Psoas muscle (tissue), 8 donors: Measurements from ENCODE around the gene LRRC45. TPM values are rescaled to one million over a fixed set of nuclear protein-coding genes. Genes with fewer than 3 reads are reported as not detected.
"Not testable (repeated sequence)": the region's sequence is repeated elsewhere in the genome, so short reads cannot be mapped to it uniquely, and the experiment has no call there.

Experiments used
- ATAC-seq, 4 donors: fragments of 200-7000 bp; cut with Tn5 transposase; one replicate each; pipeline ENCODE4 v1.9.1; 2020; ENCODE audit warnings: moderate library complexity in 3 of 4, mild to moderate bottlenecking in 2 of 4
- DNase-seq, 2 donors: peaks; one replicate each; pipeline ENCODE4 v3.0.0-alpha.2; 2020
- H3K27ac ChIP-seq: fragments of 200-600 bp; one replicate; pipeline ENCODE4 v1.8.0; 2022
- H3K27me3 ChIP-seq, 3 donors: fragments of 200-600 bp in 1 of 3; one replicate each; pipeline versions ENCODE4 v1.6.1 to v1.8.0; 2013 to 2022; ENCODE audit warnings: low read length in 2 of 3, mild to moderate bottlenecking in 2 of 3, moderate library complexity in 1 of 3; ENCODE audit not compliant: insufficient read depth in 3 of 3
- H3K36me3 ChIP-seq, 2 donors: fragments of 200-600 bp in 1 of 2; one replicate each; pipeline versions ENCODE4 v1.6.1 to v1.8.0; 2013 to 2022; ENCODE audit warnings: low read depth in 1 of 2, mild to moderate bottlenecking in 1 of 2, moderate library complexity in 1 of 2; ENCODE audit not compliant: insufficient read depth in 1 of 2
- H3K4me1 ChIP-seq: fragments of 200-600 bp; one replicate; pipeline ENCODE4 v1.8.0; 2022
- H3K4me3 ChIP-seq: fragments of 200-600 bp; one replicate; pipeline ENCODE4 v1.8.0; 2022; ENCODE audit warnings: mild to moderate bottlenecking
- H3K9me3 ChIP-seq: fragments of 200-600 bp; one replicate; pipeline ENCODE4 v1.8.0; 2022
- WGBS, 3 donors: extraction: QIAGEN DNeasy Blood & Tissue Kit; methylation state at CpG; one replicate each; pipeline versions ENCODE4 v1.1.6 to v1.1.7; 2013; 5-methylcytosine and 5-hydroxymethylcytosine counted together
- intact Hi-C, 2 donors: fragments of 100-400 bp; cut with DNase I; formaldehyde crosslinking; loops; one replicate each; pipeline versions ENCODE4 v1.11.0 to v1.14.2; 2022
- polyA plus RNA-seq, 3 donors: library from polyadenylated mRNA; stranded (reverse); fragments of 200-250 nt; gene quantifications; one replicate each; pipeline ENCODE4 v1.2.3, GENCODE V29; 2013
- total RNA-seq, 4 donors: library from RNA; stranded (reverse); fragmentation: NEBNext Ultra II Directional in 2 of 4; extraction: Animal tissue kit (Norgen Biotek cat#: 25700) in 2 of 4; gene quantifications; one replicate each; pipeline versions ENCODE4 v1.2.1 to v1.2.4, GENCODE V29; 2021 to 2023
- TF ChIP-seq, protein P1 (sequence below): fragments of 200-600 bp; IDR thresholded peaks from one replicate; pipeline ENCODE4 v1.8.0; 2022; ENCODE audit warnings: antibody characterized with exemption
- donor health status: healthy with polysubstance abuse.
- donor health status: DM: no; HTN: no; CAD: no; lungs with moderate emphysema.
- donor health status: Bipolar disorder and iron deficiency.
- donor health status: healthy.
- donor health status: DM: yes; HTN: yes; CAD: no.
- donor health status: DM: no; HTN: no; CAD: no.
- donor health status: DM: no; HTN: no; CAD: no.
- donor health status: DM: yes; HTN: yes; CAD: no.

The LRRC45 gene
- total and polyA plus RNA-seq, 7 donors = 1.4 to 7.1 (median 3.0) TPM

DNA sequence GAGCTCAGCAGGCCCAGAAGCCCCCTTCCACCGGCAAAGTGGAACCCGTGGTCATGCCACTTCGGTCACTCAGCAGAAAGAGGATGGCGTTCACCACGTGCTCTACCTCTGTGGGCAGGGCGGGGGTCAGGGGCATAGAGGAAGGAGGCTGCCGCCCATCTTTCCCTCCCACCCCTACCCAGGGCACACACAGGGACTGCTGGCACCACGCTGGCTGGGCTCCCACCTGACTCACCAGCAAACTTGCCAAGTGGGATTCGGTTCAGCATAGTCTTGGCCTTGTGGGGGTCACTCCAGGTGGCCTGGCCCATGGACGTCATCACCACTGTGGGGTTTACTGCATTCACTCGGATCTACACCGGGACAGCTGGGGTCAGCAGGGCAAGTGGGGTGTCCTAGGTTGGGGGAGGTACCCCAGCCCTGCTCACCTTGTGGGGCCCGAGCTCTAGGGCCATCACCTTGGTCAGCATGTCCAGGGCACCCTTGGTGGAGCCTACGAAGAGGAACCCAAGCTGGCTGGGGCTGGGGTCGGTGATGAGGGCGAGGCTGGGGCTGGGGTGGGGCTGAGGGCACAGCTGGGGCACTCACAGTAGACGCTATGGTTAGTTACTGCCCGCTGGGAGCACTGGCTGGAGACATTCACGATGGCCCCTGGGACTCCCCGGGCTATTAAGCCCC lies 13.0 kb downstream of the LRRC45 start:
- H3K36me3 ChIP-seq = peaks cover 0 to 7% of the 10 kb centered on the region in 2 donors
- H3K27ac ChIP-seq = peak overlapping the region; percentile 93
- H3K4me1 ChIP-seq = peaks cover 12% of the 10 kb centered on the region
- WGBS, 3 donors = 61 to 65% (median 64%) methylated on average over 20 of the region's 20 CpGs
- peak overlapping the region; percentile 70 for H3K4me3 ChIP-seq
- peak; percentile 58 to 79 for DNase-seq
- ATAC-seq = peak; percentile 25 to 60 (median 36)
- TF ChIP-seq, protein P1, sequence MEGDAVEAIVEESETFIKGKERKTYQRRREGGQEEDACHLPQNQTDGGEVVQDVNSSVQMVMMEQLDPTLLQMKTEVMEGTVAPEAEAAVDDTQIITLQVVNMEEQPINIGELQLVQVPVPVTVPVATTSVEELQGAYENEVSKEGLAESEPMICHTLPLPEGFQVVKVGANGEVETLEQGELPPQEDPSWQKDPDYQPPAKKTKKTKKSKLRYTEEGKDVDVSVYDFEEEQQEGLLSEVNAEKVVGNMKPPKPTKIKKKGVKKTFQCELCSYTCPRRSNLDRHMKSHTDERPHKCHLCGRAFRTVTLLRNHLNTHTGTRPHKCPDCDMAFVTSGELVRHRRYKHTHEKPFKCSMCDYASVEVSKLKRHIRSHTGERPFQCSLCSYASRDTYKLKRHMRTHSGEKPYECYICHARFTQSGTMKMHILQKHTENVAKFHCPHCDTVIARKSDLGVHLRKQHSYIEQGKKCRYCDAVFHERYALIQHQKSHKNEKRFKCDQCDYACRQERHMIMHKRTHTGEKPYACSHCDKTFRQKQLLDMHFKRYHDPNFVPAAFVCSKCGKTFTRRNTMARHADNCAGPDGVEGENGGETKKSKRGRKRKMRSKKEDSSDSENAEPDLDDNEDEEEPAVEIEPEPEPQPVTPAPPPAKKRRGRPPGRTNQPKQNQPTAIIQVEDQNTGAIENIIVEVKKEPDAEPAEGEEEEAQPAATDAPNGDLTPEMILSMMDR = no peak
- H3K9me3 ChIP-seq = no peaks in the 10 kb centered on the region
- H3K27me3 ChIP-seq = peaks cover 0 to 13% (median 0%) of the 10 kb centered on the region in 3 donors
- intact Hi-C loops = loop anchor here in 1 of 2 donors (10.0 kb wide), 1 partner anchor 269 kb away; no protein-coding TSS in a partner anchor

DNA sequence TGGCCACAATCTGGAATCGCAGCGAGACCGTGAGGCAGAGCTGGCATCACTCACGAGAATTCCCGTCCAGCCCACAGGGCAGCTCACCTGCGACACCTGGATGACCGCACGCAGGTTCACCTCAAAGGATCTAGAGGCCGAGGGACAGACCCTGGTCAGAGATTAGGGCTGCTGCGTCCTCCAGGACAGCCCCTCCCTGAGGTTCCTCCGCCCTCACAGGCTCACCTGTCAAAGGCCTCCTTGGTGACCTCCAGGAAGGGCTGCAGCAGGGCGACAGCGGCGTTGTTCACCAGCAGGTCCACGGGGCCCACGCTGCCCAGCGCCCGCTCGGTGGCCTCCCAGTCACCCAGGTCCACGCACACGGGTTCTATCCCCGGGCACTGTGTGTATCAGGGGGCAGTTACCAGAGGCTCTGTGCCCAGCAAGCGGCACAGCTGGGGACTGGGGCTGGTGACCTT lies 13.6 kb downstream of the LRRC45 start:
- WGBS, 3 donors = 27 to 35% (median 32%) methylated on average over 23 of the region's 23 CpGs
- H3K4me3 ChIP-seq = peak overlapping the region; percentile 70
- H3K27me3 ChIP-seq = peaks cover 0 to 12% (median 0%) of the 10 kb centered on the region in 3 donors
- peak overlapping the region; percentile 93 for H3K27ac ChIP-seq
- H3K9me3 ChIP-seq = no peaks in the 10 kb centered on the region
- intact Hi-C loops = loop anchor here in 1 of 2 donors (10.0 kb wide), 1 partner anchor 268 kb away; no protein-coding TSS in a partner anchor
- H3K36me3 ChIP-seq = peaks cover 0 to 7% of the 10 kb centered on the region in 2 donors
- H3K4me1 ChIP-seq = peaks cover 12% of the 10 kb centered on the region
- ATAC-seq (peak in 2 of 4 donors; percentile 0 to 2), DNase-seq (no peak)
- TF ChIP-seq, protein P1 = no peak

DNA sequence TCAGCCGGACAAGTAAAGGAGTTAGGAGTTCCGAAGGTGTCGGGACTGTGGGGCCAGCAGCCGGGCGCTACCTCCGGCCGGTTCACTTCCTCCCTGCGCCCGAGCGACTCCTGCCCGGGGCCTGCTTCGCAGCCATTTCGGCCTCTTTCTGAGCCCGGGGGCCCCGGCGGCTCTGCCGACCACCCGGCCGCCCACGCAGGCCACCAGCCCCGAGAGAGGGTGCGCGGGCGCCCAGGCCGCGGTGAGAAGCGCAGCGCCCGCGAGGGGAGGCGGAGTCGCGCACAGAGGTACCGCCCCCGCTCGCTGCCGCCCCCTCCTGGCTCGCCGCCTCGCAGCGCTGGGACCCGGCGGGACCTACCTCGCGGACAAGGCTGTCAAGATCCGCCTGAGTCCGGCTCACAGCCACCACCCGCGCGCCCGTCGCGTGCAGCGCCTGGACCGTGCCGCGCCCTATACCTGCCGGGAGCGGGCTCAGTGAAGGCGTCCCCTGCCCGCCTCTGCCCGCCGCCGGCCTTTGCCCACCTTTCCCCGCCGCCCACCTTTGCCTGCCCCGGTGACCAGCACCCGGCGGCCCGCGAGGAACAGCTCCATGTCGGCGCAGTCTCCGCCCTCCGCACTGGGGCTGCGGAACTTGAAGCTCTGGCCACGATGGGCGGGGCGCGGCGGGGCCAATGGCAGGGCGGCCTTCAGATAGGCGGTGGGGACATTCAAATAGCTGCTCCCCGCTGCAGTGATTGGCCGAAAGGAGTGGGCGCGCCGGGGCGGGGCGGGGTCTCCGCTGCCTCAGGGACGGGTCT lies 14.2 kb downstream of the LRRC45 start, which contains the start of gene DCXR:
Gene DCXR (minus strand): TSS at position 606 of the 797 bp plus-strand sequence. CDS start 15 bp downstream, at position 591.
- 0 to 1% (median 1%) methylated on average over 39 to 92 of the region's 92 CpGs for WGBS, 3 donors
- intact Hi-C loops = loop anchor here in 1 of 2 donors (10.0 kb wide), 1 partner anchor 268 kb away; no protein-coding TSS in a partner anchor

DNA sequence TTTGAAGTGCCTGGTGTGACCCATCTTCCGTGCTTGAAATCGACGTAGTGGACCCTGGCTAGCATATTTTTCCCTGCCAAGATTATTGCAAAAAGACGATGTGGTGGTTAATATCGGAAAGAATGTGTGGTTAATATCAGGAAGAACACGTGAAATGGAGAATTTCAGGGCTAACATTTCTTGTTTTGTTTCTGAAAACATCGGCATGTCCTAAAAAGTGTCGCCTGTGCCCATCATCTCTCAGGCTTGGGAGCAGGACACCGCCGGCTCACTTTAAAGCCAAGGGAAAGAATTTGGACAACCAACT lies 14.7 kb downstream of the LRRC45 start:
- Histone ChIP-seq H3K4me3 (peak overlapping the region; percentile 70), H3K36me3 (peaks cover 0 to 7% of the 10 kb centered on the region in 2 donors), H3K4me1 (peaks cover 12% of the 10 kb centered on the region), H3K9me3 (no peaks in the 10 kb centered on the region), H3K27me3 (peaks cover 0 to 1% (median 0%) of the 10 kb centered on the region in 3 donors), H3K27ac (peak overlapping the region; percentile 93)
- no peak for ATAC-seq
- 3 to 7% (median 4%) methylated on average over 10 of the region's 10 CpGs for WGBS, 3 donors
- DNase-seq = no peak
- TF ChIP-seq, protein P1 = no peak
- intact Hi-C loops = loop anchor here in 1 of 2 donors (10.0 kb wide), 1 partner anchor 267 kb away; no protein-coding TSS in a partner anchor

More for the DNA sequence above, 14.2 kb downstream of the LRRC45 start, which contains the start of gene DCXR:
- Histone ChIP-seq H3K36me3 (peaks cover 0 to 7% of the 10 kb centered on the region in 2 donors), H3K27me3 (peaks cover 0 to 7% (median 0%) of the 10 kb centered on the region in 3 donors), H3K4me3 (peak within 1 kb of the TSS; percentile 70), H3K27ac (peak within 1 kb of the TSS; percentile 93), H3K4me1 (peaks cover 12% of the 10 kb centered on the region), H3K9me3 (no peaks in the 10 kb centered on the region)
- peak; percentile 99 for DNase-seq
- TF ChIP-seq, protein P1 = peak; percentile 67
- ATAC-seq = peak; percentile 94 to 97 (median 96)

DNA sequence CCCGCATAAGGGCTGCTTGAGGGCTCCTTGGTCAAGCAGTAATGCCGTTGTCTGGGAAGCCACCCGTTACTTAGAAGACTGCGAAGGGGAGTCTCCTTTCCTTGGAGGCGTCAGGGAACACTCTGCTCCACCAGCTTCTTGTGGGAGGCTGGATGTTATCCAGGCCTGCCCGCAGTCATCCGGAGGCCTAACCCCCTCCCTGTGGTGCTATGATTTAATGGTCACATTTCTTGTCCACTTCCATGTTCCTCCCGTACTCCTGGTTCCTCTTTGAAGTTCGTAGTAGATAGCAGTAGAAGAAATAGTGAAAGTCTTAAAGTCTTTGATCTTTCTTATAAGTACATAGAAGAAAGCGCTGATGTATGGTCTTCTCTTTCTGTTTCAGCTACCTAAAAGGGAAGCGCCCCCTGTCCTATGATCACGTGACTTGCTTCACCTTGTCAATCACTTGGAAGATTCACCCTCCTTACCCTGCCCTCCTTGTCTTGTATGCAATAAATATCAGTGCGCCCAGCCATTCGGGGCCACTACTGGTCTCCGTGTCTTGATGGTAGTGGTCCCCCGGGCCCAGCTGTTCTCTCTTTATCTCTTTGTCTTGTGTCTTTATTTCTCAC lies 15.8 kb downstream of the LRRC45 start:
- H3K27me3 ChIP-seq, H3K27ac ChIP-seq, H3K9me3 ChIP-seq, DNase-seq, H3K36me3 ChIP-seq, ATAC-seq, H3K4me3 ChIP-seq: not testable (repeated sequence)
- 86 to 92% (median 90%) methylated on average over 16 of the region's 16 CpGs for WGBS, 3 donors
- H3K4me1 ChIP-seq = peaks cover 12% of the 10 kb centered on the region
- intact Hi-C loops = loop anchor here in 1 of 2 donors (10.0 kb wide), 1 partner anchor 266 kb away; no protein-coding TSS in a partner anchor
